Kidney capillary endothelial cell (primary cell): ENCODE results near the gene SMYD3.
"Not testable (repeated sequence)": the region's sequence is repeated elsewhere in the genome, so short reads cannot be mapped to it uniquely, and the experiment has no call there.

ENCODE experiments used
- DNase-seq: peaks from one replicate; pipeline ENCODE4 v3.0.0-alpha.2; 2018; ENCODE audit warnings: low spot score

SMYD3 gene

DNA sequence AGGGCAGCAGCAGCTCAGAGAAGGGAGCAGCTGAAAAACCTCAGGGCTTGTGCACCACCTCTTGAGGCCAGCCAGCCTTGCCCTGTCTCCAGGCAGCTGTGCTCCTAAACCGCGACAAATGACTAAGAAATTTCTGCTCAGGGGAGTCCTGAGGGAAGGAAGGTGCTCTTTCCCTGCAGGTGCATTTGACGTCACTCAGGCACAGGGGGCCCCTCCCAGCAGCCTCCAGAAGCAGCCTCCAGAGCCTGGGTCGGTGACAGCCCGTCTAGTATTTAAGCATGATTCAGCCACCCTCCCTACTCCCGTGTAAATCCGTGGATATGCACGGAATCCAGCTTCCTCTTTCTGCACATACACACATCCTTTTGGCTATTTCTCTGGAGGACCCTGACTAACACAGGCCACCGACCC is 791.8 kb downstream of the SMYD3 start:
- peak; percentile 16 for DNase-seq

DNA sequence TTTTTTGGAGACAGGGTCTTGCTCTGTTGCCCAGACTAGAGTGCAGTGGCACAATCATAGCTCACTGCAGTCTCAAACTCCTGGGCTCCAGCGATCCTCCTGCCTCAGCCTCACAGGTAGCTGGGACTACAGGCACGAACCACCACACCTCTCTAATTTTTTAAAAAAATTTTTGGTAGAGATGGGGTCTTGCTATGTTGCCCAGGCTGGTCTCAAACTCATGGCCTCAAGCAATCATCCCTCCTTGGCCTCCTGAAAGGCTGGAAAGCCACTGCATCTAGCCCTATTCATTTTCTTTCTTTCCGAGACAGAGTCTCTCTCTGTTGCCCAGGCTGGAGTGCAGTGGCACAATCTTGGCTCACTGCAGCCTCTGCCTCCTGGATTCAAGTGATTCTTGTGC is 793.1 kb downstream of the SMYD3 start:
- DNase-seq: not testable (repeated sequence)

DNA sequence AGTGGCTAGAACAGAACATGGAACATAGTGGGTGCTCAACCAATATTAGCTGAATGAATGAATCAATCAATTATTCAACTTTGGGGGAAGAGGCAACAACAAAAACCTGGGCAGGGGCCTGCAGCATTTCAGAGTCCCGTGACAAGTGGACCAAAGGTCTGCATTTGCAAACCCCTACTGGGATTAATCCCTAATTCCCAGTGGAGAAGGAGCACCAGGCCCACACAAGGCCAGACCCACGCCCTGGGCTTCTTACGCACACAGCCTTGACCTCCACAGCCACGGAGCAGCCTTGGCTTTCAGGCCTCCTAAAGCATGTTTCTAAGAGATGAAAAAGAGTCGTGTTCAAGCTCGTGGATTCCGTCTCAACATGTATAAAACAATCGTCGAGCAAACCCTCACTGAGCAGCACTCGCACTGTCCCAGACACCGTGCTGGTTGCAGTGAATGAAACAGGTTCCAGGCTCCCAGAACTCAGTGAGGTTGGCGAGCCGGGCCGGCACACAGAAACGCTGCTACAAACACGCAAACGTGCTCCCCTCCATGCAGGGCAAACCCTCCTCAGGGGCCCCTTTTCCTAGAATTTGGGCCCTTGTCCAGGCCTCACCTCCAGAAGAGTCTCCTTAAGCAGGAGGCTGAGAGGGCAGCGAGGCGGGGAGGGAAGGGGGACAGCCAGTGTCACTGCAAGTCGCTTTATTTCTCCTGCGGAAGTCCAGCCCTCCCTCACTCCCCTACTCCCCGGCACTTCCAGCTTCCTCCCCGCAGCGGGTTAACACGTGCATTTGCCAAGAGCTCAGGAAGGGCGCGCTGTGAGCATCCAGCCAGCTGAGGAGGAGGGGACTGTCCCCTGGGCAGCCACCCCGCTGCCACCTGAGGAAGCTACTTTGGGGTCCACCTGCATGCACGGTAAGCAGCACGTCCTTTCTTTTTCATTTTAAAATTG is 795.8 kb downstream of the SMYD3 start:
- no peak for DNase-seq

DNA sequence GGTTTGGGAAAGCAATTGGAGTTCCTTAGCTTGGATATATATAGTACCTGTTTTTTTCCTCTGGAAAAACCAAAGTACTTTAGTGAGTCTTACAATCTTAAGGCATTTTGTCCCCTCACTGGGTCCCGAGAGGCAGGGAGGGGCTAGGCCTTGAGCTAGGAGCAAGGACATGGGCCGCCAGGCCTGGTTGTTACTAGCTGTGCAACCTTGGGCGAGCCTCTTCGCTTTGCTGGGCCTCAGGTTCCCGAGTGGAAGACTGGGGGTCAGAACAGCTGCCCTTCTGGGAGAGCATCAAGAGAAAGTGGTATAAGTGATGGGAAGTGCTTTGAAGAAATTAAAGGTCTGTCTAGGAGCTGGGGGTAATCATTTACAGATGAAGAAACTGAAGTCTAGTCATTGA is 799.1 kb downstream of the SMYD3 start:
- no peak for DNase-seq

DNA sequence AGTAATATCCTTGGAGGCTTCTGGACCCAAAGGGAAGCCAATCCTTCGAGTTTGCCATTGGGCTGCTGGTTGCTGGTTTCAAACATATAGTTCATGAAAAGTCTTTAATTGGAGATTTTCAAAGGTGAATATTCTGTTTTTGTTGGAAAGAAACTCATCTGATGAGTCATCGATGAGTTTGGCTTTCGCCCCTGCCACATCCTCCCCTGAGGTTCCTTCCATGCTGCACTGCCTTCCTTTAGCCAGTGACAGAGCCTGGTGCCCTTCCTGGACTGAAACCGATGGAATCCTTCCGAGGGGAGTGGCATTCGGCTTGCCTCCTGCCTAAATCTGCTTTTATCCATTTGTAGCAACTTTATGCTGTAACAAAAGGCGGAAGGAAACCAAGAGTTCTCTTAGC is 802.3 kb downstream of the SMYD3 start:
- DNase-seq: peak; percentile 51

DNA sequence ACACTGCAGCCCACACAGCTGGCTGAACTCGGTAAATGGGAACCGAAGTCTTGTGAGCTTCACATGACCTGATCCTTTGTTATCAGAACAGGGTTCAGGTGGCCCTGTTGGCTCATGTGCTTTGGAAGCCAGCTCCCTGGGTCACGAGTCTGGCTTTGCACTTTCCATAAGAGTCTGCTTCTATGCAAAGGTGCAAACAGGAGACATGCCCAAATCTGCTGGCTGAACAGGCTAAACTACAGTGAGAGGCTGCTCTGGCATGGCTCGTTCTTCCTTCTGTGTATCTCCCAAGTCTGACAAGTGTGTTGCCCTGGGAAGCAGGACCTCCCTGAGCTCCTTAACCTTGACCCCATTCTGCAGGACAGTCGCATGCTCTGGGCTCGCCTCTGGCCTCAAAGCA is 802.7 kb downstream of the SMYD3 start:
- peak; percentile 0 for DNase-seq

DNA sequence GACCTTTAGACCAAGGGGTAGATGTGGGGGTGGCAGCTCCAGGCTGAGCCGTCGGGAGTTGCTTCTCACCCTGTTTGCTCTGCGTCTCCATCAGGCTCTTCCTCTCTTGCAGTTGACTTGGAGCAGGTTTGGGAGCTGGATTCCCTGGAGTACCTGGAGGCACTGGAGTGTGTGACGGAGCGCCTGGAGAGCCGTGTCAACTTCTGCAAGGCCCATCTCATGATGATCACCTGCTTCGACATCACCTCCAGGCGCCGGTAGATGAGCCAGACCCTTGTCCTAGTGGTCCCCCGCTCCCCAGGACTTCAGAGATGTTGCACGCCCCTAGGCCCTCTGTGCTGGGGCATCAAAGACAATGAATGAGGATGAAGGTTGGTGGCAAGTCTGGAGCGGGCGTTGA is 804.7 kb downstream of the SMYD3 start:
- no peak for DNase-seq

DNA sequence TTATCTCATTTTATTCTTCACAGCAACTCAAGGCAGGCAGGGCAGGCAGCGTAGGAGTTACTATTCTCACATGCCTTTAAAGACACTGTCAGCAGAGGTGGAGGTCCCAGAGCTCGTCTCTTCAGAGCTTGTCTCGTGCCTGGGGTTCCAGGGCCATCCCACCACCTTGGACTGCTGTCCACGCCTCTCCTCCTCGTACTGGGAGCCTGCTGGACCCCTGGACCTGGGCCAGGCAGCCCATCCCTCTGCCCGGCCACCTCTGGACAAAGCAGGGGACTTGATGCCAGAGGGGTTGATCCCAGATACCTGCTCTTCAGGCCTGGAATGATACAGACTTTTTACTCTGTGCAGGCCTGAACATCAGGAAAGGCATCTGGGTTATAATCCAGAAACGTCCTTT is 805.4 kb downstream of the SMYD3 start:
- no peak for DNase-seq

DNA sequence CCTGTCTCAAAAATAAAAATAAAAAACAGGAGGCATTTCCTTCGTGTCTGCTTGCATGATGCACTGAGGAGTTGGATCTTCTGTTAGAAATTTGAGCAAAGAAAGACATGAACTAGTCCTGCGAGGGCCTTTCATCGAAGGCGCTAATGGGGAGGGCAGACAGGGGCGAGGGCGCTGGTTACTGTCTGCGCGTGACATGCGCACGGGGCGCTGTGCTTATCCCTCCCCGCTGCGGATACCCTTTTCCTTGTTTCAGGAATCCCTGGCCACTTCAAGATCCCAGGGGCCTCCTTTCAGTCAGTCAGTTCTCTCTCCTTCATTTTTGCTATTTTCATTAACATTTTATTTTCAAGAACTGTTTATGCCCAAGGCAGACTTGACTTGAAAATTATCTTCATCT is 806.4 kb downstream of the SMYD3 start:
- DNase-seq: no peak
